ENCODE results near the gene ZIM2. TPM values are rescaled to one million over a fixed set of nuclear protein-coding genes. Genes with fewer than 3 reads are reported as not detected.

Gene ZIM2
- total RNA-seq, 1 experiment from 2014 or later = not detected

GRCh38 chr19:56736571-56736970 lies 104.0 kb downstream of the ZIM2 start:
- no peak for DNase-seq (ENCODE audit: low read depth)
- in situ Hi-C loops (cut with HindIII; ENCODE audit: low pct_unique_long_range_greater_than_20kb, low sequenced_read_pairs) = no loop called here

GRCh38 chr19:56732976-56733375 lies 107.5 kb downstream of the ZIM2 start:
- peak; percentile 26 for DNase-seq (ENCODE audit: low read depth)
- in situ Hi-C loops (cut with HindIII; ENCODE audit: low pct_unique_long_range_greater_than_20kb, low sequenced_read_pairs) = no loop called here

- no peak for DNase-seq (ENCODE audit: low read depth)
Observed at GRCh38 chr19:56727677-56728076, 112.8 kb downstream of the ZIM2 start.

GRCh38 chr19:56725829-56726424 lies 114.6 kb downstream of the ZIM2 start:
- no peak for DNase-seq (ENCODE audit: low read depth)
- in situ Hi-C loops (cut with HindIII; ENCODE audit: low pct_unique_long_range_greater_than_20kb, low sequenced_read_pairs) = no loop called here

More at GRCh38 chr19:56727677-56728076, 112.8 kb downstream of the ZIM2 start:
- in situ Hi-C loops (cut with HindIII; ENCODE audit: low pct_unique_long_range_greater_than_20kb, low sequenced_read_pairs) = no loop called here

Other genes starting within 250 kb of the ZIM2 start
- 11.2 and 22.5 TPM in 2 replicates for gene ZNF71, start 245.4 kb downstream of the ZIM2 start, total RNA-seq (2014; rRNA removed; shearing (Covaris generic); ENCODE audit: low replicate concordance)
- gene SMIM17, start 197.6 kb downstream of the ZIM2 start, total RNA-seq (2014; rRNA removed; shearing (Covaris generic); ENCODE audit: low replicate concordance) = 0.38 and 1.0 TPM in 2 replicates
- not detected in 2 replicates for gene ZNF835, start 169.0 kb downstream of the ZIM2 start, total RNA-seq (2014; rRNA removed; shearing (Covaris generic); ENCODE audit: low replicate concordance)
- not detected in 2 replicates for gene PEG3, start within 50 bp of the ZIM2 start, total RNA-seq (2014; rRNA removed; shearing (Covaris generic); ENCODE audit: low replicate concordance)